Fibroblast of skin of right quadriceps (primary cell): ENCODE data around the gene ZNF407.
"Not testable (repeated sequence)": the region's sequence is repeated elsewhere in the genome, so short reads cannot be mapped to it uniquely, and the experiment has no call there.

Source experiments
- DNase-seq: peaks from one replicate; pipeline ENCODE4 v3.0.0-alpha.2; 2013

The ZNF407 gene

DNA sequence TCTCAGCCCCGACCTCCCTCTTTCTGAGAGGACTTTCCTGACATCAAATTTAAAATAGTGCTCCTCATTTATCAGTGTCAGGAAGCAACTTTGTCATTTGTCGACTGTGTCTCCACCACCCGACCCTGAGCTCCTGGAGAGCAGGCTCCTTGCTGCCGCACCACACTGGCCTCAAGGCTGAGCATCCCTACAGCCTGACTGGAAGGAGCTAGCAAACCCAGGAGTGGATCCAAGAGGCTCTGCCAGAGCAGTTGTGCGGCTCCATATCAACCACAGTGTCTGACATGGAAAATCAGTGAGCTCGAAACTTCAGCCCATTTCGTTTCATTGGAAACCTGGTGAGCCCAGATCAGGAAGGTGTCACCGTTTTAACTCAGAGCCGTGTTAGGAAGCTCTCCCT lies 486.1 kb downstream of the ZNF407 start:
- no peak for DNase-seq

DNA sequence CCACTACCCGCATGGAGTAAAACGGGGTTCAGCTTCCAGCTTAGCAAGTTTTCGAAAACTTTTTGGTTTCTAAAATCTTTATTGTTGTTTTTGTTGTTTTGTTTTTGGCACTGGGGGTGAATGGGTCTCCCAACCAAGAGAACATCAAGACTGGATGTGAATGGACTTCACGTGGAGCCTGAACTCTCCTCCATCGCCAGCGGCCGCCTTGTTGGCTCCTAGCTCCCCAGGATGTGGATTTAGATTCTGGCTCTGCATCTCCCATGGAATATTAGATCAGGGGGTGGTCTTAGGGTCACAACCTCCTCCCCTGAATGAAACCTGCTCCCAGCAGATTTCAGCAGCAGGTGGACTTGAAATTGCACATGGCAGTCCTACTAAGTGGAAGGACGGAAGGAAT lies 488.0 kb downstream of the ZNF407 start:
- not testable (repeated sequence) for DNase-seq

DNA sequence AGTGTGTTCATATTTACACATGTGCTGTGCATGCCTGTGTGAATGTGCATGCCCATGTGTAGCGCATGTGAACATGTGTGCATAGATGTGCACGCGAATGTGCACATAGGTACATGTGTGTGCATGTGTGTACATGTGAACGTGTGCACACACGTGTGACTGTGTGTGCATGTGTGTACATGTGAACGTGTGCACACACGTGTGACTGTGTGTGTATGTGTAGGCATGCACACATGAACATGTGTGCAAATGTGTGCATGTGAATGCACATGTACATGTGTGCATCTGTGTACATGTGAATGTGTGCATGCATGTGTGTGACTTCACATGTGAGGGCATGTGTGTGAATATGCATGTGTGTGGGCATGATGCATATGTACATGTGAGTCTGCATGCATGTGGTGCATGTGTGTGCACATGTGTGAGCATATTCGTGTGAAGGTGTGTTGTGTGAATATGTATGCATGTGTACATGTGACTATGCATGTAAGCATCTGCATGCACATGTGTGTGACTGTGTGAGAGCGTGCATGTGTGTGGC lies 488.9 kb downstream of the ZNF407 start:
- DNase-seq = no peak

GRCh38 chr18:75087119-75088020 lies 489.7 kb downstream of the ZNF407 start:
- no peak for DNase-seq

- no peak for DNase-seq
Observed at GRCh38 chr18:75088021-75088506, 490.4 kb downstream of the ZNF407 start.

GRCh38 chr18:75088622-75089211 lies 491.0 kb downstream of the ZNF407 start:
- no peak for DNase-seq

GRCh38 chr18:75089748-75090327 lies 492.2 kb downstream of the ZNF407 start:
- no peak for DNase-seq

DNA sequence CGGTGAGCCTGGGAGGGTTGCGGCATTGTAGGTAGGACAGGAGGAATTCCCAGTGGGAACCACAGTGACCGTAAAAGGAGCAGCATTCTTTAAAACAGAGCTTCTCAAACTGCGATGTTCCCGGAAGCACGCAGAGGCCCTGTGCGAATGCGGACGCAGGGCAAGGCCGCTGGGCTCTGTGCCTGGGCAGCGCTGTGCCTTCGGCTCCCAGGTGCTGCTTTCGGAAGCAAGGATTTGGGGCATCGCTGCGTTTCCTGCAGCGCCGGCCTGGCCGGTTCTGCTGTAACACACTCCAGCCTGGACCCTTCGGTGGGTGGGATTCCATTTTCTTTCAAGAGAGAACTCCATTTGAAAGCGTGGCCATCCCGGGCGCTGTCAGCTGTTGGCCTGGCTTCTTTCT lies 492.7 kb downstream of the ZNF407 start:
- no peak for DNase-seq

GRCh38 chr18:75097491-75098225 lies 500.0 kb downstream of the ZNF407 start:
- no peak for DNase-seq

GRCh38 chr18:75100832-75101630 lies 503.4 kb downstream of the ZNF407 start:
- DNase-seq = no peak

DNA sequence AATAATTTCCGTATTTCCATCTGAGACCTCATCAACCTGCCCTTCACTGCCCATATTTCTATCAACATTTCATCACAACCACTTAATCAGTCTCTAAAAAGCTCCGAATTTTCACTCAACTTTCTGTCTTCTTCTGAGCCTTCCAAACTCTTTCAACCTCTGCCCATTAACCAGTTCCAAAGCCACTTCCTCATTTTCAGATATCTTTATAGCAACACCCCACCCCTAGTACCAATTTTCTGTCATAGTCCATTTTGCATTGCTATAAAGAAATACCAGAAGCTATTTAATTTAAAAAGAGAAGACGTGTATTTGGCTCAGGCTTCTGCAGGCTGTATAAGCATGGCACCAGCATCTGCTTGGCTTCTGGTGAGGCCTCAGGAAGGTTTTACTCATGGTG lies 504.2 kb downstream of the ZNF407 start:
- no peak for DNase-seq

DNA sequence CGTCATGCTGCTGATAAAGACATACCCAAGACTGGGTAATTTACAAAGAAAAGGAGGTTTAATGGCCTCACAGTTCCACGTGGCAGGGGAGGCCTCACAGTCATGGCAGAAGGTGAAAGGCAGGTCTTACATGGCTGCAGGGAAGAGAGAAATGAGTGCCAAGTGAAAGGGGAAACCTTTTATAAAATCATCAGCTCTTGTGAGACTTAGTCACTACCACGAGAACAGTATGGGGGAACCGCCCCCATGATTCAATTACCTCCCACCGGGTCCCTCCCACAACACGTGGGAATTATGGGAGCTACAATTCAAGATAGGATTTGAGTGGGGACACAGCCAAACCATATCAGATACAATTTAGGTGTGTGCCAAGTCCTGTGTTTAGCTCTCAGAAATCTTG lies 506.4 kb downstream of the ZNF407 start:
- DNase-seq = not testable (repeated sequence)

GRCh38 chr18:75104483-75104882 lies 506.8 kb downstream of the ZNF407 start:
- DNase-seq = no peak

DNA sequence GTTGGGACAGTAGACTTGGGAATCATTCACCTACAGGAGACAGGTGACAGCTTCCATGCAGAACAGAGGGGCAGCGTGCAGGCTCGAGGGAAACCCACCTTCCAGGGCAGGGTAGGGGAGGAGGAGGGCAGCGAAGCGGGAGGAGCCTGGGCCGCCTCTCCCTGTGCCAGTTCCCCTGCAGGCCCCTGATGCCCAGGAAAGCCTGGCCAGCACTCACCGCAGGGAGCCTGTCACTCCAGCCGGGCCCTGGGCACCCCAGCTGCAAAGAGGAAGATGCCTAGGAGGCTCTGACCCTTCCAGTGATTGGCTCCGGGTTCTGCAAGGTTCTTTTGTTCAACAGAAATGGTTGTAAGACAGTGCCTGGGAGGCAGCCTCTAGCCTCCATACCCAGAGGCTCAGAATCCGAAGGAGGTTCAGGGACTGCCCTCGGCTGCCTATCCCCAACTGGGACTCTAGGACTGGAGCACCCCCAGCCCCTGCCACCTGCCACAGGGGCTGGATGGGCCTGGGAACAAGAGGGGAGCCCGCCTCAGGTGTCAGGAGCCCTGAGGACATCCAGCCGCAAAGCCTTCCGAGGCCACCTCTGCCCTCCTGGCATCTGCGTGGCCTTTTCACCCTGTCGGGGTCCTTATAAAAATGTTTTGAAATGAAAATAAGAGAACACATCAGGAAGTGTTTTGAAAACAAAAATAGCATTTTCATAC lies 508.0 kb downstream of the ZNF407 start:
- no peak for DNase-seq

- DNase-seq = no peak
Observed at GRCh38 chr18:75106746-75107145, 509.1 kb downstream of the ZNF407 start.

DNA sequence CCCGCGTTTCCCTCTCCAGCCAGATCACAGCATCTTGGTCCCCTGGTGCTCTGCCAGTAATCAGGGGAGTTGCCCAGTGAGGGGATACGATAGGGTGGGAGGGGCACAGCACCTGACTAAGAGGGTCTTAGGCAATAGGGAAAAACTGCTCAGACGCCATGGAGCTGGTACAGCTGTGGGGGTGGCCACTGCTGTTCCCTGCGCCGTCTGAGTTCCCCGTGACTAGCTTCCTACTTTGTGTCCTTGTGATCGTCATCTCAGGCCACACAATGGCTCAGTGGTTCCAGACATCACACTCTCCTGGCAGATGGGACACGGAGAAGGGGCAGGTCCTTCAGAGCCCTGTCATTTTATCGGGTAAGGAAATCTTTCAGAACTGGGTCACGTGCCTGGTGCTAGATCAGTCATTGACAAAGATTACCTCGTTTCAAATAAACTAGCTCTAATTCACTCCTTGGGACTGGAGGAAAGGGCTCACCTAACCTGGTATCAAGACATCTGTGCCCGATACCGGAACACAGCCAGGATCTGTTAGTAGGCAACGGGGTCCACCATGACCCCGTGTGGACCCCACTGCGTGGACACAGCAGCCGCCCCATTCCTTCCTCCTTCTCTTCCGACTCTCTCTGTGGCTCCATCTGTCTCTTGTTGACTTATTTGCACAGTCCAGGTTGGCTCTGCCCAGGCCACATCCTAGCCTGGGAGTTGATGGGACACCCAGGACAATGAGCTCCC lies 509.7 kb downstream of the ZNF407 start:
- no peak for DNase-seq

DNA sequence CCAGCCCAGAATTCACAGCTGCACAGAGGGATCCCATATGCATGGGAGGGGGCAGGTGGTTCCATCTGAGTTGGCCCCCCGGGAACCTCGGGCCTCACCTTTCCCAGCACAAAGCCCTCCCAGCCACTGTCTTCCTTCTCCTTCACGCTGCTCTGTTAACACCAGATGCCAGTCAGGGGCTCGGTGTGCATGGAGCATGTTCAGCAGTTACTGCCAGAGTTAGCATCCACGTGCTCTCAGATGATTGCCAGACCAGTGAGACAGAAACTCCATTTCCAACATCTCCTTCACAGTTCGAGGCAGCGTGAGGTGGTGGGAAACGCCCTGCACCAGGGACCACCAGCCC lies 510.2 kb downstream of the ZNF407 start:
- DNase-seq = no peak

DNA sequence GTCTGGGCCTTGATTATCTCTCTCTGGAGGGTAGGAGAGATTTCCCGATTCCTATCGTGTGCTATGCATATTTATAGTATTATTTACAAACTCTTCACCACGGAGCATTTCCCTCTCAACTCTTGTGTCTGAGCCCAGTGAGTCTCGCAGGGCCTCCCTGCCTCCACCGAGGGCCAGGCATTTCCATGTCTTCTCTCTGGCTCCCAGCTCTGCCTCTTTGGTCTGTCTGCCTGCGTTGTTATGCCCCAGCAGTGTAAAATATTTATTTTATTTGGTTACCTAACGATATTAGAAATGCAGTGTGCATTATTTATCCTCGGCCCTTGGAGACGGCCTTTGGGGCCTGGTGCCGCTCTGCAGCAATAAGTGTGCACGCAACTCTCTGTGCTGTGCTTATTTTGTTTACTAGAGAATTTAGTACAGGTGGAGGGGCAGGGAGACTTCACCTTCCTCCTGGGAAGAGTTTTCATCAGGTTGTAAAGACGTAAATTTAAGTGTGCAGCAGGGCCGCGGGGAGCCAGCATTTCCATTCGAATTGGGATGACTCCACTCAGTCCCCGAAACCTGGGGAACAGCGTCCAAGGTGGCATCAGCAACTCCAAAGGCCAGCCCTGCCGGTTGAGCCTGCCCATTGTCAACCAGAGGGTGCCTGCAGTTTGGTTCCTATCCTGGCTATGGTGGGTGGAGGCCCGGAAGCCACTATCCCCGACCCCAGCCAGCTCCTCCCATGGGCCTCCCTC lies 511.1 kb downstream of the ZNF407 start:
- DNase-seq = no peak

GRCh38 chr18:75109319-75109691 lies 511.6 kb downstream of the ZNF407 start:
- DNase-seq = no peak

DNA sequence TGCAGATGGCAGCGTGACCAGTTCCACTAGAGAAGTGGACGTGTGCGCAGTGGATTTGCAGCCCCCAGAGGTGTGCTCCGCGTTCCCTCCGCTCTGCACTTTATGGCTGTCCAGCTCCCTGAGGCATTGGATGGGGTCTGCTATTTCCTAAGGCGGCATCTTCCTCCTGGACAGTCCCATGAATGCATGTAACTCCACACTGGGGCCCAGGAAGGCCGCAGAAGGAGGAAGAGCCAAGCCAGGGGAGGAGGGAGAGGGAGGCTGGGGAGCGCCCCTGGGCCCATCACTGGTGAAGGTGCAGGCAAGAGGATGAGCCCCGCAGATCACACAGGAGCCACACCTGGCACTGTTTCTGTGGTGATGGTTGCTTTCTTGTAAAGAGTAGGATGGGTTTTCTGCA lies 512.1 kb downstream of the ZNF407 start:
- no peak for DNase-seq
